Retinal pigment epithelial cell (primary cell): Measurements from ENCODE around the gene PADI2.

Experiments
- DNase-seq: peaks from one replicate; pipeline ENCODE4 v3.0.0-alpha.2; 2010; ENCODE audit warnings: low read depth
- H3K4me3 ChIP-seq: 2 replicates; pipeline ENCODE4 v1.5.1; 2011; ENCODE audit warnings: mild to moderate bottlenecking, low read length, control low read depth, moderate library complexity
- TF ChIP-seq, protein P1 (sequence below): conservative IDR thresholded peaks from 2 replicates; pipeline ENCODE4 v1.5.1; 2011; ENCODE audit warnings: low read depth, low read length, control low read depth, inconsistent platforms

The PADI2 gene

DNA sequence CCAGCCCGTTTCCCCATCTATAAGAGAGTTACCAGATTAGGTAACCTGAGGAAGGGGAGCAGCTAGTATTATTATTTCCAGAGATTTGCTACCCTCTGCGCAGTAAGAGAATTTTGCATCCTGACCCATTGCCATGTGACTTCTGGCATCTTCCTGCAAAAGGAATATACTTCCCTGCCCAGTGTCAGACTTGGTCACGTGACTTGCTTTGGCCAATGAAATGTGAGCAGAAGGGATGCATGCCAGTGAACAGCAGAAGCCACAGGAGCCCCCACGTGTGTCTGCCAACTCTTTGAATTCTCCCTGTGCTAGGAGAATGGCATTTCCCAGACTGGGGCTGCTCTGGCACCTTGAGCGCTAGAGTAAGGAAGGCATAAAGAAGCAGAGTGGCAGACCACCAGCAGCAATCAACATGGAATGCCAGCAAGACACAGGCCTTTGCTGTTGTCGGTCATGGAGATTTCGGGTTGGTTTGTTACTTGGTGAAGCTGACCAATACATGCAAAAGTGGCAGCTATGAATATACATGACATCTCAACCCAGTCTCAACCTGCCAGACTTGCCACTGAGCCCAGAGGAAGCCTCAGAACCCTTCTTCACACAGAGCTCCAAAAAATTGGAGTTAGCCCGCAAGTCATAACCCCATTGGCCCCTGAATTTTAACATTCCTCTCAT is 39.0 kb downstream of the PADI2 start:
- no peak for DNase-seq
- TF ChIP-seq, protein P1, sequence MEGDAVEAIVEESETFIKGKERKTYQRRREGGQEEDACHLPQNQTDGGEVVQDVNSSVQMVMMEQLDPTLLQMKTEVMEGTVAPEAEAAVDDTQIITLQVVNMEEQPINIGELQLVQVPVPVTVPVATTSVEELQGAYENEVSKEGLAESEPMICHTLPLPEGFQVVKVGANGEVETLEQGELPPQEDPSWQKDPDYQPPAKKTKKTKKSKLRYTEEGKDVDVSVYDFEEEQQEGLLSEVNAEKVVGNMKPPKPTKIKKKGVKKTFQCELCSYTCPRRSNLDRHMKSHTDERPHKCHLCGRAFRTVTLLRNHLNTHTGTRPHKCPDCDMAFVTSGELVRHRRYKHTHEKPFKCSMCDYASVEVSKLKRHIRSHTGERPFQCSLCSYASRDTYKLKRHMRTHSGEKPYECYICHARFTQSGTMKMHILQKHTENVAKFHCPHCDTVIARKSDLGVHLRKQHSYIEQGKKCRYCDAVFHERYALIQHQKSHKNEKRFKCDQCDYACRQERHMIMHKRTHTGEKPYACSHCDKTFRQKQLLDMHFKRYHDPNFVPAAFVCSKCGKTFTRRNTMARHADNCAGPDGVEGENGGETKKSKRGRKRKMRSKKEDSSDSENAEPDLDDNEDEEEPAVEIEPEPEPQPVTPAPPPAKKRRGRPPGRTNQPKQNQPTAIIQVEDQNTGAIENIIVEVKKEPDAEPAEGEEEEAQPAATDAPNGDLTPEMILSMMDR = no peak
- H3K4me3 ChIP-seq = no peak overlapping the region

GRCh38 chr1:17078991-17079868 is 40.0 kb downstream of the PADI2 start:
- no peak overlapping the region for H3K4me3 ChIP-seq
- DNase-seq = no peak
- TF ChIP-seq, protein P1 = no peak

GRCh38 chr1:17075470-17076255 is 43.6 kb downstream of the PADI2 start:
- no peak for DNase-seq

DNA sequence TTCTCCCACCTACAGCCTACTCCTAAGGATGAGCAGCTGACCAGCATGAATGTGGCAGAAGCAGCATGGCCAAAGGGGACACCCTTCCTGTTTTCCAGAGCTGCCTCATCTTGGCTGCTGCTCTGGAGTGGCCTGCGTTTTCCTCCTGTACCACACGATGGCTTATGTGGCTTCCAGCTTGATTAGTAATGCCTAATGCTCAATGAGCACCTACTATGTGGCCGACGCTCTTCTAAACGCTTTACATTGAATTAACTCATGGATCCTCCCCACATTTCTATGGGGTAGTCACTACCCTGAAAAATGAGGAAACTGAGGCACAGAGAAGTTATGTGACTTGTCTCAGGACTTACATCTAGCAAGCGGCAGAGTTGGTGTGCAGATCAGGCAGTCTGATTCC is 47.5 kb downstream of the PADI2 start:
- H3K4me3 ChIP-seq = no peak overlapping the region
- TF ChIP-seq, protein P1 = no peak
- DNase-seq = no peak

More at GRCh38 chr1:17075470-17076255, 43.6 kb downstream of the PADI2 start:
- H3K4me3 ChIP-seq = no peak overlapping the region
- TF ChIP-seq, protein P1 = peak; percentile 51

GRCh38 chr1:17070163-17070525 is 49.1 kb downstream of the PADI2 start:
- no peak for DNase-seq
- TF ChIP-seq, protein P1 = no peak
- no peak overlapping the region for H3K4me3 ChIP-seq

GRCh38 chr1:17069452-17070162 is 49.6 kb downstream of the PADI2 start:
- TF ChIP-seq, protein P1 = no peak
- no peak for DNase-seq

More at GRCh38 chr1:17069452-17070162, 49.6 kb downstream of the PADI2 start:
- no peak overlapping the region for H3K4me3 ChIP-seq
